GM19025 (cell line): ENCODE measurements around the gene DLGAP4.

Experiments used
- ATAC-seq: cut with Tn5 transposase; IDR thresholded peaks from one replicate; pipeline ENCODE4 v1.9.1; 2021; ENCODE audit warnings: mild to moderate bottlenecking, low read depth, moderate library complexity; ENCODE audit not compliant: unreplicated experiment

DLGAP4 gene

DNA sequence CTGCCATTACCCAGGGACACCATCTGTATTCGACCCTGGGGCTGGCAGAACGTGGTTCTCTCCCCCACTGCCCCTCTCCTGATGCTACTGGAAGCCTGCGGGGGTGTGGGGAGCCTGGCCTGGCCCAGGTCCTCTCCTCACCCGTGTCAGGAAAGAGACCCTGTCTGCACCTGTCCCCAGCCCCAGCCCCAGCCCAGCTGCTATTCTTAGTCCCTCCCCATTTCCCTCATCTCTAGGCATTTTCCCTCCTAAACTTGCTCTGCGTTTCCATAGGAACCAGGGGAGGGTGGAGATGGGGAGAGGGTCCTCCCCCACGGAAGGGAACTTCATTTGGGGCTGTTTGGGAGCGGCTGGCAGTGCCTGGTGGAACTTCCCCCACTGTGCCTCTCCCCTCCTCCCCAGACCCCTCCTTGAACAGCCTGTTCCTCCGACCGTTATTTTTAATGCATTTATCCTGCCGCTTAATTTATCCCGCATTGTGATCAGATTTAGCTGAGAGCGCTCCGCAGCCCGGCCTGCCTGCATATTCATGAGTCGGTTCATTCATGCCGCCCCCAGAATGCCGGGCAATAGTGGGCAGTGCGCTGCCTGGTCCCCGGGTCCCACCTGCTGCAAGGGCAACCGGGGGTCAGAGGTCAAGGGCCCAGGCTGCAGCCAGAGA is 31.8 kb upstream of the DLGAP4 start:
- ATAC-seq: no peak

DNA sequence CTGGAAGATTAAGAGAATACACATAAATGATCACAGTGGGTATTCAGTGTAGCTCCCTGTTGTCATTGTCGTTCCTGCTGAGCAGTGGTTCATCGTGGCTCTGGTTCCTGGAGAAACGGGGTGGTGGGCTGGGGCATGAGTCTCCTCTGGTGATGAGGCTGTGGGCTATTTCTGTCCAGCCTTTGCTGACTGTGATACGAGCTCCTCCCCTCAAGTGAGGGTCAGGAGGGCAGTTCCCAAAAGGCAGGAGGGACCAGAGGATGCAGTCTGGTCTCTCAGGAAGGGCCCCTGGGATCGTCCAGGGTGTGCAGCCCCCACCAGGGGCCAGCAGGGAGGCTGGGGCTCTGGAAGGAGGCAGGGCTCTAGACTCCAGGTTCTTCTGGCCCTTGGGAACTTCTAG is 31.1 kb upstream of the DLGAP4 start:
- no peak for ATAC-seq

DNA sequence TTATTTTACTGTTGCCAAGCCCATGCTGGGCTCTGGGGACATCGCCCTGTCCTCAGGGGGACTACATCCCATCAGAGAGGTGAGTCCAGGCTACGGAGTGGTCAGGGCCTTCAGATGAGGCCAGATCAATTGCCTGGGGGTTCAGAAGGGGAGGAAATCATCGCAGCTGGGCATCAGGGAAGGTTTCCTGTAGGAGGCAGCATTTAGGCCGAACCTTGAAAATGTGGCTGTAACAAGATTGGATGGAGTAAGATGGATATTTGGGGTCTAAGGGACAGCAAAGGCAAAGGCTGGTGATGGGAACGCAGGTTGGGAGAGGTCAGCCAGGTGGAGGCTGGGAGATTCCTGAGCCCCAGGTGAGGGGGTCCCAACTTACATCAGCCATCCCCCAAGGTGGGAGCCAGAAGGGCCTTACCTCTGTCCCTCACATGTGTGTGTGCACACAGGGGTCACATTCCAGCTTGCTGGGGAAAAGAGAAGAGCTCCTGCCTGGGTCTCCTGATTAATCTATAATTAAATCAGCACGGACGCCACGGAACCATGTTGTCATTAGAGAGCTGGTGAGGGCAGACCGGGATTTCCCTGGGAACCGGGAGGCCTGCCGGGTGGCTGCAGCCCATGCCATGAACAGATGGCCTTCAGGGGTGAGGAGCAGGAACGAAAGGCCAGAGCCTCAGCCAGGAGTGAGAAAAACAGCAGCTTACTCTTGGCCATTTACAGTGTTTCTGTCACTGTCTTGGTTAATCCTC is 30.5 kb upstream of the DLGAP4 start:
- no peak for ATAC-seq

GRCh38 chr20:36277546-36277945 is 28.6 kb upstream of the DLGAP4 start:
- ATAC-seq: no peak

DNA sequence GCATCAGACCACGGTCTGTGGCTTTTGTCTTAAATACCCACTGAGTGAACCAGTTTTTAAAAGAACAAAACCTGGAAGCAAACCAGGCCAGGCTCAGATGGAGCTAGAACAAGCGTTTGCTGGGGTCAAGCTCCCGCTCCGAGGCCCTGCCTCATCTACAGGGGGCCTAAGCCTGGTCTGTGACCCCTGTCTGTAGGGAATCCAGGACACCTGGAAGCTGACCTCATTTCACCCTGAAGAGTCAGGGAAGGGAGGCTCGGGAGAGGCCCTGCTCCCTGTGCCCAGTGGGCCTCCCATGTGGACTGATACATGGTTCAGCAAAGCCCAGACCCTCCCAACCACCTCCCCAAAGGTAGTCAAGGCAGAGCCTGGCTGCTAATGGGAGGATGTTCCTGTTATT is 26.8 kb upstream of the DLGAP4 start:
- ATAC-seq: no peak

DNA sequence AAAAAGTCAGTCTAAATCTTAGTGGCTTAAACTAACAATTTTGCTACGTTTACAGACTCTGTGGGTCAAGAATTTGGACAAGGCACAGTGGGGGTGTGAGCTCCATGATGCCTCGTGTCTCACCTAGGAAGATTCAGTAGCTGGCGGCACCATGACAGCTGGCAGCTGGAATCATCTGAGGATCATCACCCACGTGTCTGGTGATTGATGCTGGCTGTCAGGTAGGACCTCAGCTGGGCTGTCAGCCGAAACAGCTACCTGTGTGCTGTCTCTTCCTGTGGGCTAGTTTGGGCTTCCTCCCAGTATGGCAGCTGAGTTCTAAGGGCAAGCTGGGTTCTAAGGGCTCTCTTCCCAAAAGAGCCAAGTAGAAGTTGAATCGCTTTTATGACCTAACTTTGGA is 26.4 kb upstream of the DLGAP4 start:
- ATAC-seq: no peak

- ATAC-seq: no peak
Observed at GRCh38 chr20:36281785-36282380, 24.3 kb upstream of the DLGAP4 start.

GRCh38 chr20:36284751-36285150 is 21.4 kb upstream of the DLGAP4 start:
- no peak for ATAC-seq

DNA sequence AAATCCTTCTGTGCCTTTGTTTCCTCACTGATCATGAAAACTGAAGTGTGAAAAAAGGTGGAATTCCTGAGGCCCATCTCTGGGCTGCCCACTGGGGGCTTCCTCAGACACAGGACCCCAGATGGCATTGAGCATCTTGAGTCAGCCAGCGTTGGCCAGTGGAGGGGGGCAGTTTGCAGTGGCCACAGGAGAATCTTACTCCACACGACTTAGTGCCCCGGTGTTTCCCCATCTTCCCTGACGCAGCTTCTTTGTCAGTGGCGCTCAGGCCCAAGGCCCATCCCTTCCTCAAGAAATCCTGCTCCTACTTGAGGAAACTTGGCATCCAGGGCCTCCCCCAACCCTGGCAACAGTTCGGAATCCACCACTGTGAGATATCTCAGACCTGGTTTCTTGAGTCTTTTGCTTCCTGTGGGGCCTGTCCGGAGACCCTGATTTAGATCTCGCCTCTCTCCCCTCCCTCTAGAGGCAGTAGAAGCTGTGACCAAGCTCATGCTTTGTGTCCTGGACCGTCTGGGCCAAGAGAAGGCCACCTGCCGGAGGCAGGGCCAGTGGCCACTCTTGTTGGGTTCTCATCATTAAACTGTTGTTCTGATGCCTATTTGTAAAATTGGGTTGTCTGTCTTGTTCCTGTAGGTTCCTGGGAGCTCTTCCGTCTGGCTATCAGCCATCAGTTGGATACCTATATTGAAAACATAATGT is 20.2 kb upstream of the DLGAP4 start:
- ATAC-seq: no peak

- no peak for ATAC-seq
Observed at GRCh38 chr20:36297656-36298055, 8.5 kb upstream of the DLGAP4 start.

DNA sequence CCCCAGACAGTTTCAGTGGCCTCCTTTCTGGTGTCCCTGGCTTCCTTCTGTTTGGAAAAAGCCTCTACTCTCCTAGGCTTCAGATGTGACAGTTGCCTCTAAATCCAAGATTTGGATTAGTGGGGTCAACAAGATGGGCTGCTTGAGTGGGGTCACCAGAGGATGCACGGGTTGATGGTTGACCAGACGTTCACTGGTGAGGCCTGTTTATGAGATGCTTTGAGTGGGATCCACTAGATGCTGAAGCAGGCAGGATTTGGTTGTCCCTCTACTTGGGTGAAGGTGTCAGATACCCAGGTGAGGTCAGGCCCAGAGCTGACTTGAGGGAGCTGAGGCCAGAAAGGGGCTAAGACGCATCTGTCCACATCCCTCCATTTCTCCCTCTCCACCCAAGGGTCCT is 8.1 kb upstream of the DLGAP4 start:
- no peak for ATAC-seq

DNA sequence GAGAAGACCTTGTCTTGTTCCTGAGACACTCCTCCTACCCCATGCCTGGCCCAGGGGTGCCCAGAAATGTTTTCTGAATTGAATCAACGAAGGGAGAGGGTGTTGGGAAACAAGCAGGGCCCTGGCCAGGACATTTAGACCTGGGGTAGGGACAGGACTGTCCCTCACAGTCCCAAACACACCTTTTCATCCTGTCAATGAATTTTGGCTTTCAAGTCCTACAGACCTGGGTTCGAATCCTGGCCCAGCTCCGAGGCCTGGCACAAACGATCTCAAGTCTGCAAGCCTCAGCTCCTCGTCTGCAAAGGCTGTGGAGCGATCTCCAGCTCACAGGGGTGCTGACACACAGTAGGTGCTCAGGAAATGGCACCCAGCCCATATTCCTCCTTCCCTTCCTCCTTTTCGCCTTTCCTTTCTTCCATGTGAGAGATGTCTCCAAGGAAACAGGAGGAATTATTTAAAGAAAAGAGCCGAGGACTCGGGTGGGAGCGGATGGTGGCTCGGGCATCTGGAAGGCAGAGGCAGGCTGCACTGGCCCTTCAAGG is 7.3 kb upstream of the DLGAP4 start:
- ATAC-seq: no peak

DNA sequence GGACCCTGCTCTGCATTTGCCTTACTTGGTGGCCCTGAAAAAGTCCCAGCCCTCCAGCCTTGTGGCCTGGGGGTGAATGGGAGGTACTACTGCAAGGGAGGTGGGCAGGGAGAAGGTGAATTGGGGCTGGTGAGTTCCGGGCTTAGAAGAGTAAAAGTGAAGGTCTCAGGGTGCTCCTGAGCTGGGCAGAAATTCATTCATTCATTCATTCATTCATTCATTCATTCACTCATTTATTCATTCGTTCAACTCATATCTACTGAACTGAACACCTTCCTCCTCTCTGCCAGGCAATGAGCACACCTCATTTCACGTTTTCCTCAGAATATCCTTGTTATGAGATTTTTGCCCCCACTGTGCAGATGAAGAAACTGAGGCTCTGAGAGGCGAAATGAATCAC is 6.7 kb upstream of the DLGAP4 start:
- no peak for ATAC-seq

- ATAC-seq: no peak
Observed at GRCh38 chr20:36301359-36302119, 4.6 kb upstream of the DLGAP4 start.

DNA sequence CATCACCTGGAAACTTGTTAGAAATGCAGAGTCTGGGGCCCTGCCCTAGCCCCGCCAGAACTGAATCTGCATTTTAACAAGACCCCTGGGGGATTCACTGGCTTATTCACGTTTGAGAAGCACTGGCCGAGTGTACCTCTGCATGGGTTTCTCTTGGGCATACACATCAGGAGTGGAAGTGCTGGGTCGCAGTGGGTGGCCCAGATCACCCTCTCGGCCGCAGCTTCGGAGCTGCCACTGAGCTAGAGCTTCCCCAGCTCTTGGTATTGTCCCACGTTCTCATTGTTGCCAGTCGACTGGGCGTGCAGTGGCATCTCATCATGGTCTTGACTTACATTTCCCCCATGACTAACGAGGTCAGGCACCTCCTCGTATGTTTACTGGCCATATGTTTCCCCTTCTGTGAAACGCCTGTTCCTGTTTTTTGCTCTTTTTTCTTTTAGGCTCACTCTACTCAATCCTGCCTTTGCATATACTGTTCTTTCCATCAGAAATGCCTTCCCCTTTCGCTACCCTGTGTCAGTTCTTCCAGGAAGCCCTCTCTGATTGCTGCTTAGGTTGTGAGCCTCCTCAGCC is 3.0 kb upstream of the DLGAP4 start:
- no peak for ATAC-seq

- ATAC-seq: no peak
Observed at GRCh38 chr20:36303831-36304230, 2.3 kb upstream of the DLGAP4 start.

GRCh38 chr20:36304786-36305495 is 1.2 kb upstream of the DLGAP4 start:
- no peak for ATAC-seq

DNA sequence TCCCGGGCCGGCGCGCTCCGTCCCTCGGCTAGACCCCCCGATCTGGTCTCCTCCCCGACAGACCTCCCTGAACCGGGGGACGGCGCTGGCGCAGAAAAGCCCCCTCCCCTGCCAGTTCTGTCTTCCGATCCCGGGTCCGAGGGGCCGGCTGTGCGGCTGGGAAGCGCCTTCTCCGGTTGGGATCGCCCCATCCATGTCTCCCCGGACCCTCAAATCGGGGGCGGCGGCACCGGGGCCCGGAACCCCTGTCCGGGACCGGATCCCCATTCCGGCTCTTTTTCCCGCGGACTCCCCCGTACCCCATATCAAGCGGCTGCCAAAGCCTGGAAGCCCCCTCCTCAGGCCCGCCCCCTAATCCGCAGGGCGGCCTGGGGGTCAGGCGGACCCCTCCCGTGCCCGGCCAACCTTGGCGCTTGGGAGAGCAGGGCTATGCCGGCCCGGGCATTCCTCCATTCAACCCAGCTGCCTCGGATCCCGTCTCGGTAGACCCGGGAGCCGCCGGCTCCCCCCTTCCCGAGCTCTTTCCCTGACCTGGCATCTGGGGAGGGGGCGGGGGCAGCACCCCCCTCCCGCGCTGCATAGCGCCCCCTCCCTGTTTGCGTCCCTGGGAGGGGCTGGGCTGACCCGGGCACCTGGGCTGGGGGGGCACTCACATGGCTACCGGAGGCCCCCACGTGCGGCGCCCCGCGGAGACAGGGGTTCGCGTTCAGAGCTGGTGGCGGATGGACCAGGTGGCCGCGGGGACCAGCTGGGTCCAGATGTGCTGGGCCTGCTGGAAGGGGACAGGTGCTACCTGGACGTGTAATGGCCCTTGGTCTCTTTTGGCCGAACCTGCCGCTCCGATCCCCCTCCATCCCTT is 643 bp downstream of the DLGAP4 start:
- no peak for ATAC-seq
